B cell (primary cell): ENCODE results near the gene DONSON.

ENCODE experiments used
- CTCF ChIP-seq: fragments of 200-600 bp; IDR thresholded peaks from one replicate; pipeline ENCODE4 v1.8.0; 2022; ENCODE audit warnings: antibody characterized with exemption, mild to moderate bottlenecking
- EZH2 ChIP-seq: IDR thresholded peaks from 2 replicates; pipeline ENCODE4 v1.6.1; 2012; ENCODE audit warnings: borderline replicate concordance, low read depth, mild to moderate bottlenecking, moderate library complexity, low read length; ENCODE audit not compliant: insufficient read depth, poor library complexity, severe bottlenecking

DNA sequence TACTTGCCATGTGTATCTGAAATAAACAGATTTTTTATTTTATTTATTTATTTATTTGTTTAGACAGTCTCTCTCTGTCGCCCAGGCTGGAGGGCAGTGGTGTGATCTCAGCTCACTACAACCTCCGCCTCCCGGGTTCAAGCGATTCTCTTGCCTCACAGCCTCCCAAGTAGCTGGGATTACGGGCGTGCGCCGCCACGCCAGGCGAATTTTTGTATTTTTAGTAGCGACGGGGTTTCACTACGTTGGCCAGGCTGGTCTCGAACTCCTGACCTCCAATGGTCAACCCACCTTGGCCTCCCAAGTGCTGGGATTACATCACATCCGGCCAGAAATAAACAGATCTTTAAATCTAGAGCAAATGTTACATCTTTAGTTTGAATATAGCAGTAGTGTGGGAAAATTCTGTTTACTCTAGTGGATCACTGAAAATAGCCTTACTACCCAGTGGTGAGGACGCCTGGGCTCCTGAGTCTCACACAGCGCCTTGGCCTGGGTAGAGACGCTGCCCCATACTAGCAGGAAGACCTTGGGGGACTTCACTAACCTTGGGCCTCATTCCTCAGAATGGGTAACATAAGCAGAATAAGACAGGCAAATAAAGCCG, 47.3 kb downstream of the DONSON start:
- no peak for TF ChIP-seq CTCF
- TF ChIP-seq EZH2, result no peak
